Karpas-422 (cell line): Measurements from ENCODE around the gene MKNK1. TPM values are rescaled to one million over a fixed set of nuclear protein-coding genes. Genes with fewer than 3 reads are reported as not detected.

Experiments
- DNase-seq: peaks from one replicate; pipeline ENCODE4 v3.0.0-alpha.2; 2015
- H2AFZ ChIP-seq: fragments of 200-600 bp; sonication (generic); 2 replicates; pipeline ENCODE4 v1.6.1; 2014; ENCODE audit warnings: antibody characterized with exemption, low read length, mixed read lengths
- H3K27ac ChIP-seq: fragments of 200-600 bp; sonication (generic); 2 replicates; pipeline ENCODE4 v1.5.1; 2014; ENCODE audit warnings: mild to moderate bottlenecking, low read length, moderate library complexity
- H3K27me3 ChIP-seq: fragments of 200-600 bp; sonication (generic); 2 replicates; pipeline ENCODE4 v1.6.1; 2014; ENCODE audit warnings: low read length, mixed read lengths
- H3K36me3 ChIP-seq: fragments of 200-600 bp; sonication (generic); 2 replicates; pipeline ENCODE4 v1.6.1; 2014; ENCODE audit warnings: low read length, mixed read lengths; ENCODE audit not compliant: insufficient read depth
- H3K4me1 ChIP-seq: fragments of 200-600 bp; sonication (generic); 2 replicates; pipeline ENCODE4 v1.6.1; 2014; ENCODE audit warnings: mild to moderate bottlenecking, low read length, mixed read lengths
- H3K4me2 ChIP-seq: fragments of 200-600 bp; sonication (generic); 2 replicates; pipeline ENCODE4 v1.6.1; 2014; ENCODE audit warnings: low read length, low read depth, mild to moderate bottlenecking; ENCODE audit not compliant: poor library complexity, severe bottlenecking
- H3K4me3 ChIP-seq: fragments of 200-600 bp; sonication (generic); 2 replicates; pipeline ENCODE4 v1.5.1; 2014; ENCODE audit warnings: mild to moderate bottlenecking, antibody characterized with exemption, low read length, mixed read lengths
- H3K79me2 ChIP-seq: fragments of 200-600 bp; sonication (generic); 2 replicates; pipeline ENCODE4 v1.6.1; 2014; ENCODE audit warnings: mild to moderate bottlenecking, low read length, mixed read lengths
- H3K9ac ChIP-seq: fragments of 200-600 bp; sonication (generic); 2 replicates; pipeline ENCODE4 v1.6.0; 2014; ENCODE audit warnings: low read length
- H3K9me2 ChIP-seq: fragments of 200-600 bp; sonication (generic), shearing (Covaris generic); replicated peaks from 2 replicates; pipeline ENCODE4 v1.6.0; 2014; ENCODE audit warnings: mild to moderate bottlenecking, low read length, moderate library complexity; ENCODE audit not compliant: insufficient read depth
- H3K9me3 ChIP-seq: fragments of 300-700, 200-600 bp; sonication (generic); 2 replicates; pipeline ENCODE4 v1.6.1; 2014; ENCODE audit warnings: low read length, mixed read lengths
- H4K20me1 ChIP-seq: fragments of 200-600 bp; sonication (generic); 2 replicates; pipeline ENCODE4 v1.6.1; 2014; ENCODE audit warnings: mild to moderate bottlenecking, antibody characterized with exemption, low read length, low read depth; ENCODE audit not compliant: insufficient read depth
- total RNA-seq: library from RNA; depleted of rRNA; stranded (reverse); fragments of >200 nt; shearing (Covaris generic); gene quantifications from 2 replicates; pipeline ENCODE4 v1.2.3, GENCODE V29; 2014; ENCODE audit warnings: low replicate concordance

The MKNK1 gene
- total RNA-seq, 1 experiment from 2014 or later, result 14.0 TPM

- Histone ChIP-seq H3K36me3 (no peaks in the 10 kb centered on the region), H3K27me3 (no peaks in the 10 kb centered on the region), H3K4me1 (no peaks in the 10 kb centered on the region), H4K20me1 (peaks cover 3% of the 10 kb centered on the region; the same call in 1 of the 2 replicates), H3K9ac (no peak overlapping the region), H3K4me3 (no peak overlapping the region), H2AFZ (no peak overlapping the region), H3K9me3 (no peaks in the 10 kb centered on the region), H3K4me2 (no peak overlapping the region), H3K79me2 (no peaks in the 10 kb centered on the region), H3K9me2 (no peaks in the 10 kb centered on the region), H3K27ac (no peak overlapping the region)
- DNase-seq, result peak; percentile 48
Observed at GRCh38 chr1:46532498-46533178, 71.4 kb downstream of the MKNK1 start.

GRCh38 chr1:46532095-46532494 lies 72.0 kb downstream of the MKNK1 start:
- Histone ChIP-seq H3K9me2 (no peaks in the 10 kb centered on the region), H3K4me1 (no peaks in the 10 kb centered on the region), H4K20me1 (peaks cover 3% of the 10 kb centered on the region; the same call in 1 of the 2 replicates), H3K9ac (no peak overlapping the region), H3K27me3 (no peaks in the 10 kb centered on the region), H3K36me3 (no peaks in the 10 kb centered on the region), H3K4me2 (no peak overlapping the region), H2AFZ (no peak overlapping the region), H3K27ac (no peak overlapping the region), H3K4me3 (no peak overlapping the region), H3K9me3 (no peaks in the 10 kb centered on the region), H3K79me2 (no peaks in the 10 kb centered on the region)
- no peak for DNase-seq

GRCh38 chr1:46530791-46531409 lies 73.2 kb downstream of the MKNK1 start:
- no peak overlapping the region for H3K4me2 ChIP-seq
- no peaks in the 10 kb centered on the region for H3K9me3 ChIP-seq
- no peaks in the 10 kb centered on the region; the same call in 1 of the 2 replicates for H4K20me1 ChIP-seq
- H3K4me1 ChIP-seq, result no peaks in the 10 kb centered on the region
- no peaks in the 10 kb centered on the region for H3K9me2 ChIP-seq
- DNase-seq, result no peak
- H3K9ac ChIP-seq, result no peak overlapping the region
- no peaks in the 10 kb centered on the region for H3K36me3 ChIP-seq
- no peak overlapping the region for H2AFZ ChIP-seq
- H3K4me3 ChIP-seq, result no peak overlapping the region
- H3K79me2 ChIP-seq, result no peaks in the 10 kb centered on the region
- H3K27ac ChIP-seq, result no peak overlapping the region
- H3K27me3 ChIP-seq, result no peaks in the 10 kb centered on the region

GRCh38 chr1:46530311-46530710 lies 73.8 kb downstream of the MKNK1 start:
- no peaks in the 10 kb centered on the region for H3K79me2 ChIP-seq
- H3K4me3 ChIP-seq, result no peak overlapping the region
- no peaks in the 10 kb centered on the region for H3K9me3 ChIP-seq
- H3K4me2 ChIP-seq, result no peak overlapping the region
- no peak for DNase-seq
- H3K36me3 ChIP-seq, result no peaks in the 10 kb centered on the region
- no peaks in the 10 kb centered on the region for H3K27me3 ChIP-seq
- H3K9me2 ChIP-seq, result no peaks in the 10 kb centered on the region
- H3K4me1 ChIP-seq, result no peaks in the 10 kb centered on the region
- H4K20me1 ChIP-seq, result no peaks in the 10 kb centered on the region; the same call in 1 of the 2 replicates
- H2AFZ ChIP-seq, result no peak overlapping the region
- H3K9ac ChIP-seq, result no peak overlapping the region
- no peak overlapping the region for H3K27ac ChIP-seq

GRCh38 chr1:46529031-46529630 lies 74.9 kb downstream of the MKNK1 start:
- Histone ChIP-seq H3K79me2 (no peaks in the 10 kb centered on the region), H3K4me3 (no peak overlapping the region), H3K4me1 (no peaks in the 10 kb centered on the region), H3K4me2 (no peak overlapping the region), H3K9me3 (no peaks in the 10 kb centered on the region), H3K36me3 (no peaks in the 10 kb centered on the region), H2AFZ (no peak overlapping the region), H3K27me3 (no peaks in the 10 kb centered on the region), H4K20me1 (no peaks in the 10 kb centered on the region; the same call in 1 of the 2 replicates), H3K9ac (no peak overlapping the region), H3K9me2 (no peaks in the 10 kb centered on the region), H3K27ac (no peak overlapping the region)
- DNase-seq, result no peak

GRCh38 chr1:46528297-46528955 lies 75.6 kb downstream of the MKNK1 start:
- no peaks in the 10 kb centered on the region for H3K4me1 ChIP-seq
- no peaks in the 10 kb centered on the region for H3K79me2 ChIP-seq
- H4K20me1 ChIP-seq, result no peaks in the 10 kb centered on the region; the same call in 1 of the 2 replicates
- no peaks in the 10 kb centered on the region for H3K27me3 ChIP-seq
- H3K9me2 ChIP-seq, result no peaks in the 10 kb centered on the region
- H3K36me3 ChIP-seq, result no peaks in the 10 kb centered on the region
- H3K27ac ChIP-seq, result no peak overlapping the region
- no peak for DNase-seq
- no peak overlapping the region for H2AFZ ChIP-seq
- H3K9ac ChIP-seq, result no peak overlapping the region
- no peak overlapping the region for H3K4me3 ChIP-seq
- H3K9me3 ChIP-seq, result no peaks in the 10 kb centered on the region
- no peak overlapping the region for H3K4me2 ChIP-seq

GRCh38 chr1:46527474-46528296 lies 76.4 kb downstream of the MKNK1 start:
- no peaks in the 10 kb centered on the region for H3K27me3 ChIP-seq
- H3K4me2 ChIP-seq, result no peak overlapping the region
- H4K20me1 ChIP-seq, result no peaks in the 10 kb centered on the region; the same call in 1 of the 2 replicates
- H3K4me3 ChIP-seq, result no peak overlapping the region
- H3K79me2 ChIP-seq, result no peaks in the 10 kb centered on the region
- no peaks in the 10 kb centered on the region for H3K9me3 ChIP-seq
- peak; percentile 87 for DNase-seq
- H3K27ac ChIP-seq, result no peak overlapping the region
- H2AFZ ChIP-seq, result no peak overlapping the region
- no peaks in the 10 kb centered on the region for H3K36me3 ChIP-seq
- no peaks in the 10 kb centered on the region for H3K4me1 ChIP-seq
- no peaks in the 10 kb centered on the region for H3K9me2 ChIP-seq
- H3K9ac ChIP-seq, result no peak overlapping the region
